Stimulated activated CD4-positive, alpha-beta T cell treated with anti-CD3 and anti-CD28 coated beads, TNF-alpha, amount 100 ng/mL, for 1 hour (primary cell): Measurements from ENCODE around the gene GRPEL1.
"Not testable (repeated sequence)": the region's sequence is repeated elsewhere in the genome, so short reads cannot be mapped to it uniquely, and the experiment has no call there.

ENCODE experiments used
- DNase-seq, 3 donors: peaks; one replicate each; pipeline ENCODE4 v3.0.0-alpha.2; 2020; ENCODE audit warnings: low read depth in 3 of 3, low spot score in 1 of 3

The GRPEL1 gene

DNA sequence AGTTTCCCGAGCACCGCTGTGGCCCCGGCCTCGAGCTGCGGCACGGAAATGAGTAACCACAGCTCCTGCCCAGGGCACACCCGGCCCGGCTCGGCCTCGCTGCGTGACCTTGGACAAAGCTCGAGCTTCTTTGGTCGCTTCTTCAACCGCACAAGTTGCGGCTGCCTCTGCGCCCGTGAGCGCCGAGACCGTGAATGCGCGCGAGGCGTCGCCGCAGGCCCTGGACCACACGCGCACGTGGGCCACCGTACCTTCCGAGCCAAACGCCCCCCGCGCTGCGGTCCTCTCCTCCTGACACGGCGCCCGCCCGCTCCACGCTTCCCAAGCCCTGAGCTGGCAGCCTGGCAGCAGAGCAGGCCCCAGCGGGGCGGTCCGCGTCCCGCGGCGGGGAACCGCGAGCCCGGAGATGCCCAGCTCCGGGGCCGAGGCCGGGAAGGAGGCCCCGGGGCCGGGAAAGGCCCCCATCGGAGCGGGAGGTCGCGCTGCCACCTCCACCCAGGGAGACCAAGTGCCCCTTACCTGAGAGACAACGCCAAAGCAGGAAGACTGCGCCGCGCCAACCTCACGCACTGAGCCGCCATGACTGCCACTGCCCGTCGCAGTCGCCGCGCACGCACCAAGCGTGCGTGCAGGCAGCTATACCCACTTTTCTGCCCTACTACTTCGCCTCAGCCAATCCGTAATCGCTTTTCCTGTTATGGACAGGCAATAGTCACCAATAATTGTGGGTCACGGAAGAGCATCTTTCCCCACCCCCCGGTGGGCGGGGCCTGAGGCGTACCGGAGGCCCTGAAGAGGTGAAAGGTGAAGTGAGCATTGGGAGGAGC lies at the start of gene GRPEL1:
Gene GRPEL1 (minus strand): TSS at position 613 of the 827 bp plus-strand sequence. CDS start 32 bp downstream, at position 581.
- peak; percentile 100 for DNase-seq

DNA sequence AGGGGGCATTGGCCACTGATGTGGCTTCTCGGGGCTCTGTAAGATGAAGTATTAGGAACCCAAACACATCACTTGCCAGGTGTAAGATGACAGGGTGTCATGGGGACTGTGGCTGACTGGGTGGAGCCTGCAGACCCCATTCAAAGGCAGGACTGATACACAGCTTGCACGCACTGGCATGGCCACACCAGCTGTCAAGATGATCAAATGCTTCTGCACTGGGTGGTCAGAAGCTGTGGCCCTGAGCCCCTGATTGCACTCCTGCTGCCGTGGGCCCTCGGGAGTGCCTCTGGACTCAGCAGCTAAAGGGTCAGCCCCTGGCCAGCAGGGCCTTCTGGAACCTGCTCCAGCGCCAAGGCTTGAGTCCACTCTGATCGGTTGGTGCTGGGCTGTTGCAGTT lies 48.8 kb upstream of the GRPEL1 start:
- no peak for DNase-seq

DNA sequence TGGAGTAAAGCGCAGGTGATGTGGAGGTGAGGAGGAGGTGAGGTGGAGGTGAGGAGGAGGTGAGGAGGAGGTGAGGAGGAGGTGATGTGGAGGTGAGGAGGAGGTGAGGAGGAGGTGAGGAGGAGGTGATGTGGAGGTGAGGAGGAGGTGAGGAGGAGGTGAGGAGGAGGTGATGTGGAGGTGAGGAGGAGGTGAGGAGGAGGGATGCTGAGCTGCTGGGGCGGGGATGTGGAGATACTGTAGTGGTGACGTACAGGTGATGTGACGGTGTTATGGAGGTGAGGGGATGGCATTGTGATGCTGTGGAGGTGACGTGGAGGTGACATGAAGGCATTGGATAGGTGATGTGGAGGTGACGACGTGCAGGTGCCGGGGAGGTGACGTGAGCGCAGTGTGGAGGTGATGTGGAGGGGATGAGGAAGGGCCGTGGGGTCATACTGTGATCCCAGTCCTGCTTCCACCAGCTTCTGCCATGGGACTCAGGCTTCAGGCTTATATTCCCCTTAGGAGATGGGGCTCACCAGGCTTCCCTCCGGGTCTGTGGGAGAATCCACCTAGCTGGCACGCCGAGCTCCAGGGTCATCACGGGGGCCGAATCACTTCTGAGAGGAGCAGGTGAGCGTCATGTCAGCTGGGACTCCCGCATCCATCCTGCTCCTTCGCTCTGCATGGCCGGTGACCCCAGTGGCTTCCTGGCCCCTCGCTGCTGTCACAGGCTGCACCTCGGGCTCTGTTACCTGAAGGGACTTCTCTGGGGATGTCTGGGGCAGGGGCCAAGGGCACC lies 47.9 kb upstream of the GRPEL1 start:
- no peak for DNase-seq

DNA sequence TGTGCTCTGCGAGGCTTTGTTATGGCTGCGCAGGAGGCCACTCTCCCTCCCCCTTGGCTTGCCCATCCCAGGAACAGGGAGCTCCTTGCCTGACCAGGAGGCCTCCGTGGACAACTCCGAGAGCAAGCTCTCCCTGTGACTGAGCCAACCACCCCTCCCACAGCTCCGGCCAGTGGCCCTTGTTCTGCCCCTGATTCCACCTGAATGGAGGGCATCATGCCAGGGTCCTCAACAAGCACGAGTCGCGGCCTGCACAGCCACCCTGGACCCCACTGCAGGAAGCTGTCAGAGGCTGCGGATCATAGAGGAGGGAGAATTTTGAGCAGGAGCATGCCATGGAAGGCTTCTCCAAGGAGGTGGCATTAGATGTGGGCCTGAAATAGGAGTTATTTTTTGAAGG lies 44.8 kb upstream of the GRPEL1 start:
- DNase-seq = no peak

DNA sequence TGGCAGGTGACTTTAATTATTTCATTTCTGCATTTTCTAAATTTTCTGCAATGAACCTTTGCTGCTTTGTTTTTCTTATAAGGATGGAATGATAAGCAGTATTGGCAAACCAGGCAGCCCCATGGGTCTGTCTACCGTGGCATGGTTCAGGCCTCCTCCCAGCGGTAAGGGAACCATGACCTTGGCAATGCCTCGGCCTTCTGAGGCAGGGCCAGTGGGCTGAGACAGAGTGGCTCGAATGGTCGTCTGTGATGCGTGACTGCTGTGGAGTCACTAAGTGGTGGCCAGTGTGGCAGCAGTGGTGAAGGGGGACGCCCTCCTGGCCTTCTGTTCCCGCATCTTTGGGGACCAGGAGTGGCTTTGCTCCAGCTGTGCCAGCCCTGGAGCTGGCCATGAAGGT lies 43.6 kb upstream of the GRPEL1 start:
- no peak for DNase-seq

DNA sequence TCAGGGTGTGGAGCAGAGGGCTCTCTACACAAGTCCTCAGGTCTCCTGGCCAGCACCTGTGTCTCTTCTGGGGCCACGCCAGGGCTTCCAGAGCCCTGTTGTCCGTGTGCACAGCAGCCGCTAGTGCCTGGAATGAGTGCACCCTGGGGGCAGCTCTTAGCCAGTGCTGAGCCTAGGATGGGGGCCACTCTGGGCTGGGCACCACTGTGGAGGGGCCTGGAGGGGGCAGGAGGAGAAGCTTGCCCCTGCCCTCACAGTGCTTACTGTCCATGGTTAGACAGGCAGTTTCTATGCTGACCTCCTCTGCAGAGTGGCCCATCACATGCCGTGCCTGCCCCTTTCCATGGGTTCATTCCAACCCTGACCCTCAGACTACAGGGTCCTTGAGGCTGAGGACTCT lies 42.7 kb upstream of the GRPEL1 start:
- no peak for DNase-seq

DNA sequence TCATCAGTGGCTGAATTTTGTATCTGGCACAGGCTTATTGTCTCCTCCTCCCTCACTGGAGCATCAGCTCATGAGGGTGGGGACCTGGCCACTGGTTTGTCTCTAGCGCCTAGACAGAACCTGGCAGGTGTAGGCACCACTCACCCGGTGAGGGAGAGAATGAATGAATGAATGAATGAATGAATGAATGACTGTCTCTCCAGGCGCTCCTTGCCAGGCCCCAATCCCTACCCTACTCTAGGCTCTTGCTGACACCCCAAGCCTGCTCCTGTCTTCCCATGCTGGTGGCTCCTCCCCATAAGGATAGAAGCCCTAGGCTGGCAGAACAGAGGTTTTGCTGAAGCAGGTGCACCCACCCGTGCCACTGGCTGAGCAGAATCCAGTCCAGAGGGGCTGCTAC lies 41.3 kb upstream of the GRPEL1 start:
- DNase-seq = no peak

DNA sequence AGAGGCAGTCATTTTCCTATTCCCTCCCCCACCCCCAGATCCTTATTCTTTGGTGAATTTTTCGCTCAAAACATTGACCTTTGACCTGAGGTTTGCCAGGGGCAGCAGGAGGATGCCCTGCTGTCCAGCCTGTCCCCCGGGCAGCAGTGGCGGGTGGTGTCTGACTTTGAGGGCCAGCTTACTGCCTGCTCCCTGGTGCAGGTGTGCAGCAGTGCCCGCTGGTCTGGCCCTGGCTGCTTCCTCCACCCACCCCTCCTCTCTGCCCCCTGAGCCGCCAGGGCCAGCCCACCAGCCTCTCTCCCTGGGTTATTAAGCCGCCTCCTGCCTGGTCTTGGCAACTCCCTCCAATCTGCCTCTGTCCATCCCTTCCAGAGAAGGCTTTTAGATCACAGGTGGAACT lies 40.8 kb upstream of the GRPEL1 start:
- no peak for DNase-seq

DNA sequence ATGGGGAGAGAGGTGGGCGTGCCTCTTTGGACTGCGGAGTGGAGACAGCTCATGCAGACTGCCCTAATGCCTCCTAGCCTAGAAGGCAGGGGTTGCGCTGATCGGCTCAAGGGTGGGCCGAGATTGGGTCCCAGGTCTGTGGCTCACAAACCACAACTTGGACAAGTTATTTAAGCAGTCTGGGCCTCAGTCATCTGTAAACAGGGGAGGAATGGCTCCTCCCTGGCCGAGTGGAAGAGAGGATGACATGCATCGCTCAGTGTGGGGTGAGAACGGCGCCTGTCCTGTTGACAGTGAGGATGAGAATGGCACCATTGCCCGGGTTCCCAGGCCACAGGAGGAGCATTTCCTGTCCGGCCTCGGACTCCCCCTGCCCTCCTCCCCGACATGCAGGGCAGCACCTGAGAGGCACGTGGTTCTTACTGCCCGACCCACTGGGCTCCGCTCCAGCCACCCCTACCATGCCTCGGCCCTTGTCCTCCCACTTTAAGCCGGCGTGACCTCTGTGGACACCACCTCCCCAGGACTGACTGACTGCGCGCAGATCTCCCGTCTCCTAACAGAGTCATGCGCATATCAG lies 40.3 kb upstream of the GRPEL1 start:
- no peak for DNase-seq

DNA sequence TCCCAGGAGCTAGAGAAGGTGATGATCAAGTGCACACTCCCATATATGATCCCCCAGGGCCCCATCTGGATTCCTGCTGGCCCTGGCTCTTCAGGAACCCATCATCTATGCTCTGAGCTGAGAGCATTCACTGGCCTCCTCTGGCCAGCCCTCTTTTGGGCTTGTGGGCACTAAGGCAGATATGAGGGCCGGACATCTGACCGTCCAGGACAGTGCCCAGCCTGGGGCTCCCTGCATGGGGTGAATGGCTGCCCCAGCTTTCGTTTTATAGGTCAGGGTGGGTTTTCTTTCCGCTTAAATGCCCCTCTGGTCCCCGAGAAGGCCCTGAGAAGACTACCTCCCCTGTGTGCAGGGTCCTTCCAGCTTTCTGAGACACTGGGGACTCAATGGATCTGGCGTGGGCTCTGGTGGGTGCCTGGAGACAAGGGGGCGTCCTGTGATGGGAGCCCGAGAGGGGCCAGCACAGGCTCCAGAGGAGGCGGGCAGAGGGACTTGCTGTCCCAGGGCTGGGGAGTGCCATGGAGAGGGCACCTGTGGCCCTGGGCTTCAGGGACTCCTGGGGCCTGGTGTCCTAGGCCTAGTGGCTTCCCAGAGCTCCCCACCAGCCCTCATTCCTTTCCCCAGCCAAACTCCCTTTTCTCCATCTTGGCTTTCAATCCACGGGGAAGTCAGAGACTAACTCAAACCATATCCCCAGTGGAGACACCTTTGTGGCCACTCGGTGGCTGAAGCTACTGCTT lies 39.5 kb upstream of the GRPEL1 start:
- DNase-seq = no peak

DNA sequence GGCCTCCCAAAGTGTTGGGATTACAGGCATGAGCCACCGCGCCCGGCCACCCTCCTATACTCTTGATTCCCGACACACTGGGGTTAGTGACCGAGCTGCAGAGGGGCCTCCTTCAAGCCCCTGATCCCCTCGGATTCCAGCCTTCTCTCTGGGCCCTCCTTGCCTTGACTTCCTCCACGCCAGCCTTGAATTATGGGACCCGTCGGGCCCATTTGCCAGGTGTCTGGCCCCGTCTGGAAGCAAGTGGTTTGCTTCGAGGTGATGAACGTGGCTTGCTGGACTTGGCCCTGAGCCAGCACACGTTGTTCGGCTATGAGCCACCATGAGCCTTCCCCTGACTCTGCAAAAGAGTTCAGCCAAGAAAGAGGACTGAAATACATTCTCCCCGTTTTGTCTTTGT lies 37.4 kb upstream of the GRPEL1 start:
- no peak for DNase-seq

DNA sequence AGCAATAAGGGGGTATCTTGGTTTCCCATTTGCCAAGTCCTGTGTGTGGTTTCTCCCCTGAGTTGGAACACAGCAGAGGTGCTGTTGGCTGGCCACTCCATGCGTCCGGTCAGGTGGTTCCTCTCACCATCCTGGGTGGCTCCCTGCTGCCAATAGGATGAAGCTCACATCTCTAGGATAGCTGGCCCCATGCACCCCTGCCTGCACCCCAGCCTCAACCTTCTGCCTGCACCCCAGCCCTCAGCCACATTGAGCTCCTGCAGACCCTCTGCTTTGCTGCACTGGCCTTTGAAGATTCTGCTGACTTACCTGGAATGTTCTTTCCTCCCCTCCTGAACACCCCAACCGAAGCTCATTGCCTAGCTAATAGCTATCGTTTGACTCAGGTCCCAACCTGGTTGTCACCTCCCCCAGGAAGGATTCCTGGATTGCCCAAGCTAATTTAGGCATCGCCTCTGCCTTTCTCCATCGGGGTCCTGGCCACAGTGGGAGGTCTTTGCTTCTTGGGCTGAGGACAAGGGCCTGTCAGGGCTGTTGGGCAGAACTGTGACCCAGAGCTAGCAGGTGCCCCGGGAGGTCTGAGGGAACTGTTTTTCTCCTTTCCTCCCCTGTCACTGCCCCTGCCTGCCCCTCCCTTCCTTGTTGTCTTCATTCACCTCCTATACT lies 36.6 kb upstream of the GRPEL1 start:
- no peak for DNase-seq

DNA sequence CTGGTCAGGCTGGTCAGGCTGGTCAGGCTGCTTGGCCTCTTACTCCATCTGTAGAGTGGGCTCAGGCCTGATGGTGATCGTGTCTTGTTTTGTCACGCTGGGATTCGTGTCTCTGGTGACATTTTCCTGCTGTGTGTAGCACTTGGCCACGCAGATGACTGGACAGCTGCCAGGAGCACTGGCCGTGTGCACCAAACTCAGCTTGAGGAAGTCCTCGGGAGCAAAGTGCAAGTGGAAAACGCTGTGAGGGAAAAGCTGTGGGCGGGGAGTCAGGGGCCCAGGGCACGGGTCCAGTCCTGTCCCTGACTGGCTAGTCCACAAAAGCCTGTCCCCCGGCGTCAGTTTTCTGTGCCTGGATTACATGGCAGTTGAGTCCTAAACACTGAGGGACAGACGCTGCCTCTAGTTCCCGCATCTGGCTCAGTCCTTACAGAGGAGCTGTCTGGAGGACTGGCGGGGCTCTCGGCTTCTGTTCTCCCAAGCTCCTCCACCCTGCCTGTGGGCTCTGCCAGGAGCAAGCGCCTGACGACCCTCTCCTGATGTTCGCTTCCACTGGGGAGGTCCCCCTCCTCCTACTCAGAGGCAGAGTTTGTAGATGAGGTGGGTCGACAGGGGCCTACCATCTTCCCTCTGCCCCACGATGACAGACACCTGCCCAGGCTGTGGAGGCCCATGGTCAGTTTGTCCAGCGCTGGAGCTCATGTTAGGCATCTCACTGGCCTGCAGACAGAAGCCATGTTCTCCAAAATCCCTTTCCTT lies 35.9 kb upstream of the GRPEL1 start:
- DNase-seq = no peak

DNA sequence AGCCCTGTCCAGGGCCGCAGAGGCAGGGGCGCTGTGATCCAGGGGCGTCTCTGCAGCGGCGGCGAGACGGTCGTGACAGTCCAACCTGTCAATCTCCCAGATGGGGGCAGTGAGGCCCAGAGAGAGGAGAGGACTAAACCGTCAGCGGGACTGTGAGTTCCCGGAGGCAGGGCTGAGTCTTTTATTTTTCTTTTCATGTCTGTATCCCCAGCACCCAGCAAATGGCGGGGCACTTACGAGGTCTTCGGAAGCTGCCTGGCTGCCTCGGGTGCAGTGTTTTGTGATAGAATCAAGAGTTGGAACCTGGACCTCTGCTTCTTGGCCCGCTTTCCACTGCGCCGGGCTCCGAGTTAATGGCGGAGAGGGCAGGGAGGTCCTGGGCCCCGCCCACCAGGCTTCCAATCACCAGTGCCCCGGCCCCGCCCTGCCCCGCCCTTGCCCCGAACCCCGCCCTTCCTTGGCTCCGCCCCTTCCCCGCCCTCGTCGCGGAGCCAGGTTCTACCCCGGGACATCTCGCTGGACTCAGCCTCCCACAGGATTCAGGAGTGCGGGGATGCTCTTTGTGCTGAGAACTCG lies 35.3 kb upstream of the GRPEL1 start:
- DNase-seq = peak; percentile 28 to 73 (median 52)

DNA sequence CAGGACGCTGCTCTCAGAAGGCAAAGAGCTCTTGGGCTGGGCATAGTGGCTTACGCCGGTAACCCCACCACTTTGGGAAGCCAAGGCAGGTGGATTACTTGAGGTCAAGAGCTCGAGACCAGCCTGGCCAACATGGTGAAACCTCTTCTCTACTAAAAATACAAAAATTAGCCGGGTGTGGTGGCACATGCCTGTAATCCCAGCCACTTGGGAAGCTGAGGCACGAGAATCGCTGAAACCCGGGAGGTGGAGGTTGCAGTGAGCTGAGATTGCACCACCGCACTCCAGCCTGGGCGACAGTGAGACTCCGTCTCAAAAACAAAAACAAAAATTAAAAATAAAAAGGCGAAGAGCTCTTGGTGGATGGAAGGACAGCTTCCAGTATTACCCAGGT lies 34.6 kb upstream of the GRPEL1 start:
- DNase-seq = not testable (repeated sequence)

DNA sequence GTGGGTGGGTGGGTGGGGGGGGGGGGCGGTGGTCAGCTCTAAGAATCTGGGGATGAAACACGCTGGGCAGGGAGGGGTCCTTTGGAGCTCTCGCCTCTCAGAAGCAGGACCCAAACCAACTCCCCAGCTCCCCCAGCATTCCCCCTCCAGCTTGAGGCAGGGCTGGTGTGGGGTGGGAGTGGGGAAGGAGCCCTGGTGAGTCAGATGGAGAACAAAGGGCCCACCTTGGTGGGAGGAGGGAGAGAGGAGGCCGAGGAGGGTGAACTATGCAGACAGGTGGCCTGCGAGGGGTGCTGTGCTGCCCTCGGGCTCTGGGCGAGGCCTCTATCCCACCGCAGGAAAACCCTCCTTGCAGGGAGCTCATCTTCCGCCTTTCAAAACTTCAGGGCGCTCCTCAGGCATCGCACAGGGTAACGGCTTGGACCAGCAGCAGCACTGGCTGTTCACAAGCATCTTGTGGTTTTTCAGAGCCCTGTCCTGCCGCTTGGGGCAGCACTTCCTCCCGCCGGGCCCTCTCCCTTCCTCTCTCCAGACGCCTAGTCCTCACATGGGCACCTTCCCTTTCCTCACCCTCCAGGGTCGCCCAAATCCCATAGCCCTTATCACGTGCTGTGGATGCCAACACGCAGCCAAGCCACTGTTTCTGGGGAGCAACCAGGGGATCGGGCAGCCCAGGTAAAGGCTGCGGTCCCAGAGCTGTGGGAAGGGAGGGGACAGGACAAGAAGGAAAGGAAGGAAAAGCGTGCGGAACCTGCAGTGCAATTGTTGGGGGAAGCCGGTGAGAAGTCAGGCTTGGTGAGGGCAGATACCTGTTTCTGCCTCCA lies 34.0 kb upstream of the GRPEL1 start:
- DNase-seq = peak in 1 of 3 donors; percentile 35

DNA sequence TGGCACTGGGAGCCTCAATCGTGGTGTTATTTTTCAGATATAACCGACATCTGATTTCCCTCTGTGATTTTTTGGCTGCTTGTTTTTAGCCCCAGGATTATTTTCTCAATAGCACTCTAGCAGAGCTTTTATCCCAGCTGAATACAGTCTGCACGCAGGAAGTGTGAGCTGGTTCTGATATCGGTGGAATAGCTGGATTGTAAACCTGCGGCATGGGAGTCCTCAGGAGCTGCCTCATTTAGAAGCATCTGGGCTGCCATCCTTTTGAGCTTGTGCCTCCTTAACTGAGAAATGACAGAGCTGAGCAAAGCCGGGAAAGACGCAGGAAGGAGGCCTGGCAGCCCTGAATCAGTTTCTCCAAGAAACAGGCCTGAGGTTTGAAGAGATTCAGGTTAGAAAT lies 28.4 kb upstream of the GRPEL1 start:
- DNase-seq = no peak

DNA sequence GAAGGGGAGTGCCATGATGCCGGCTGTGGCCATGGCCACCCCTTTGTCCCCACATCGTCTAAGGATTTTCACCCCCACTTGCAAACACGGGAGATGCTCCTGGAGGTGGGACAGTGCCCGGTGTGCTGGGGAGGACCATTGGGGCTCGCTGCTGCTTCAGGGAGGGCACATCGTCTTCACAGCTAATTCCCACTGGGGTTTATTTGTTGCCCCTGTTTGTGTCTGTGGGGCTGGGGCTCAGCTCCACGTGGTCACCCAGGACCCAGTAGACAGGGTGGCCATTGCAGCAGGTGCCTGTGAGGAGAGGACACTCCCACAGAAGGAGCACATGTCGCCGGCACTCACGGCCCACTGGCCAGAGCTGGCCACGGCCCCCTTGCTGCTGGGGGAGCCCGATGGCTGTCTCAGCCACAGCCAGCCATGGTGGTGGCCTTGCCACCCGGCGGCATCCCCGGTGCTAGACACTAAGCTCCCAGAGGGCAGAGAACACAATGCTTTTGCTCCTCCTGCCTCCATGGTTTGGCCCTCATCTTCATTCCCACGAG lies 27.8 kb upstream of the GRPEL1 start:
- DNase-seq = no peak

DNA sequence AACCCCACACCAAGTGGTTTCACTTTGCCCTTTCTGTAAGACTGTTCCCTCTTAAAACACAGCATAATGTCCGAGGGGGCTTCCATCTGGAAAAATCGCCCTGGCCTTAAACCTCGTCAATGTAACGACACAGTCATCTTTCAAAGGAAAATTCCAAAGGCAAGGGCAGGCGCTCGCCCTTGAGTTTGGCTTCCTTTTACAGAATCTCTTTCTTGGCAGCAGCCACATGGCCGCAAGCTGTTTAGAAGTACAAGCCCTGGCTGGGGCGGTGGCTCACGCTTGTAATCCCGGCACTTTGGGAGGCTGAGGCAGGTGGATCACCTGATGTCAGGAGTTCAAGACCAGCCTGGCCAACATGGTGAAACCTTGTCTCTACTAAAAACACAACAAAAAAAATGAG lies 27.1 kb upstream of the GRPEL1 start:
- DNase-seq = no peak
